ACHN (cell line): ENCODE results near the gene PTH2R.
"Not testable (repeated sequence)": the region's sequence is repeated elsewhere in the genome, so short reads cannot be mapped to it uniquely, and the experiment has no call there.

Experiments
- DNase-seq: peaks from one replicate; pipeline ENCODE4 v3.0.0-alpha.2; 2015
- in situ Hi-C: cut with HindIII; loops from 2 replicates; pipeline ENCODE4 v1.10.0; 2017; ENCODE audit warnings: low sequenced_read_pairs, low pct_ligation_motif_present, low pct_unique_long_range_greater_than_20kb

Gene PTH2R

GRCh38 chr2:208466920-208467298 lies 60.3 kb downstream of the PTH2R start:
- in situ Hi-C loops, result no loop called here
- DNase-seq, result no peak

GRCh38 chr2:208467564-208467963 lies 61.0 kb downstream of the PTH2R start:
- in situ Hi-C loops, result no loop called here

GRCh38 chr2:208477741-208478140 lies 71.1 kb downstream of the PTH2R start:
- DNase-seq, result no peak
- in situ Hi-C loops, result no loop called here

More at GRCh38 chr2:208467564-208467963, 61.0 kb downstream of the PTH2R start:
- no peak for DNase-seq

GRCh38 chr2:208479342-208479741 lies 72.8 kb downstream of the PTH2R start:
- in situ Hi-C loops, result no loop called here
- DNase-seq, result no peak

GRCh38 chr2:208481945-208482344 lies 75.4 kb downstream of the PTH2R start:
- DNase-seq, in situ Hi-C loops: not testable (repeated sequence)

GRCh38 chr2:208482453-208483015 lies 75.9 kb downstream of the PTH2R start:
- in situ Hi-C loops, DNase-seq: not testable (repeated sequence)

- in situ Hi-C loops, result no loop called here
- no peak for DNase-seq
Measured at GRCh38 chr2:208485390-208485789, 78.8 kb downstream of the PTH2R start.

- in situ Hi-C loops, result no loop called here
- DNase-seq, result no peak
Measured at GRCh38 chr2:208488686-208489564, 82.3 kb downstream of the PTH2R start.

- in situ Hi-C loops, result no loop called here
- DNase-seq, result no peak
Measured at GRCh38 chr2:208489687-208490086, 83.1 kb downstream of the PTH2R start.

- in situ Hi-C loops, result no loop called here
- no peak for DNase-seq
Measured at GRCh38 chr2:208490492-208490891, 83.9 kb downstream of the PTH2R start.

GRCh38 chr2:208491641-208492040 lies 85.0 kb downstream of the PTH2R start:
- in situ Hi-C loops, result no loop called here
- no peak for DNase-seq

GRCh38 chr2:208492069-208492468 lies 85.5 kb downstream of the PTH2R start:
- DNase-seq, result no peak
- in situ Hi-C loops, result no loop called here

- in situ Hi-C loops, result no loop called here
Measured at GRCh38 chr2:208493186-208493585, 86.6 kb downstream of the PTH2R start.

GRCh38 chr2:208496129-208496528 lies 89.5 kb downstream of the PTH2R start:
- no peak for DNase-seq
- in situ Hi-C loops, result no loop called here

More at GRCh38 chr2:208493186-208493585, 86.6 kb downstream of the PTH2R start:
- DNase-seq, result no peak

- in situ Hi-C loops, result no loop called here
- no peak for DNase-seq
Measured at GRCh38 chr2:208501206-208501605, 94.6 kb downstream of the PTH2R start.

GRCh38 chr2:208502288-208502687 lies 95.7 kb downstream of the PTH2R start:
- in situ Hi-C loops, result no loop called here
- no peak for DNase-seq

- in situ Hi-C loops, DNase-seq: not testable (repeated sequence)
Measured at GRCh38 chr2:208505365-208505764, 98.8 kb downstream of the PTH2R start.

- no peak for DNase-seq
Measured at GRCh38 chr2:208509586-208509985, 103.0 kb downstream of the PTH2R start.

GRCh38 chr2:208511016-208511415 lies 104.4 kb downstream of the PTH2R start:
- DNase-seq, result no peak
- in situ Hi-C loops, result no loop called here

More at GRCh38 chr2:208509586-208509985, 103.0 kb downstream of the PTH2R start:
- in situ Hi-C loops, result no loop called here

- in situ Hi-C loops, result no loop called here
- no peak for DNase-seq
Measured at GRCh38 chr2:208511573-208511972, 105.0 kb downstream of the PTH2R start.
